Measurements from ENCODE around the gene DNMT3A. TPM values are rescaled to one million over a fixed set of nuclear protein-coding genes. Genes with fewer than 3 reads are reported as not detected.

Gene DNMT3A
- total and polyA plus RNA-seq, 2 donors from 2014 or later: 6.5 to 31.4 TPM

DNA sequence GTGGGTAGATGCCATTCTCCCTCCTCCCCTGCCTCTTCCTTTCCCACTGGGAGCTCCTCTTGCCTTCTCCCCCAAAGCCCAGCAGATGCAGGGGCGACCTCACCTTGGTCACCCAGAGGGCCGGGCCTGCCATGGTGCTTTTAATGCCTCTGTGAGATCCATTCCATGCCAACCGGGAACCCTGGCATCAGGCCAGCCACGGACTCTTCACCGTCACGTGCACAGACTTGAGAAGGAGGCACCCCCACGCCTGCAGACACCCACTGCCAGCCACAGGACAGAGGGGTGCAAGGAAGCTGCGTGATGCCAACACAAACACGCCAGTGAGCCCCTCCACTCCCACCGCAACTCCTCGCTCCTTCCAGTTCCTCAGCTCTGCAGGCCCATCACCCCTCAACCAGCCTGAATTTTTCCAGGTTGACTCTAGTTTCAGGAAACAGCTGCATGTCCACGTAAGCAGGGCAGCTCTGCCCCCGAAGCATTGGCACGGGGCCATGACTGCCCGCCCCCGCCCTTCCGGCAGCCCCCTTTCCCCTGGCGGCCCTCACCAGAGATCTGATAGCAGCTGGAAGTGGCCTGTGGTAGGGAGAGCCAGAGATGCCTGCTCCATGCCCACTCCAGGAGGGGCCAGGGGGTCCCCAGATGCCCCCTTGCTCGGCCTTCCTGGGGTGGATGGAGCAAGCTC, 50.8 kb downstream of the DNMT3A start:
- FAIRE-seq: no peak
- TF ChIP-seq, protein P1, sequence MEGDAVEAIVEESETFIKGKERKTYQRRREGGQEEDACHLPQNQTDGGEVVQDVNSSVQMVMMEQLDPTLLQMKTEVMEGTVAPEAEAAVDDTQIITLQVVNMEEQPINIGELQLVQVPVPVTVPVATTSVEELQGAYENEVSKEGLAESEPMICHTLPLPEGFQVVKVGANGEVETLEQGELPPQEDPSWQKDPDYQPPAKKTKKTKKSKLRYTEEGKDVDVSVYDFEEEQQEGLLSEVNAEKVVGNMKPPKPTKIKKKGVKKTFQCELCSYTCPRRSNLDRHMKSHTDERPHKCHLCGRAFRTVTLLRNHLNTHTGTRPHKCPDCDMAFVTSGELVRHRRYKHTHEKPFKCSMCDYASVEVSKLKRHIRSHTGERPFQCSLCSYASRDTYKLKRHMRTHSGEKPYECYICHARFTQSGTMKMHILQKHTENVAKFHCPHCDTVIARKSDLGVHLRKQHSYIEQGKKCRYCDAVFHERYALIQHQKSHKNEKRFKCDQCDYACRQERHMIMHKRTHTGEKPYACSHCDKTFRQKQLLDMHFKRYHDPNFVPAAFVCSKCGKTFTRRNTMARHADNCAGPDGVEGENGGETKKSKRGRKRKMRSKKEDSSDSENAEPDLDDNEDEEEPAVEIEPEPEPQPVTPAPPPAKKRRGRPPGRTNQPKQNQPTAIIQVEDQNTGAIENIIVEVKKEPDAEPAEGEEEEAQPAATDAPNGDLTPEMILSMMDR (IDR thresholded peaks at IDR 0.05; ENCODE audit: borderline replicate concordance, extremely low read depth, insufficient read depth): no peak
- Histone ChIP-seq H3K27me3 (ENCODE audit: control insufficient read depth, insufficient read depth, low read length) (no peaks in the 10 kb centered on the region), H3K4me3 (ENCODE audit: low read length in 3 of 3) (no peak overlapping the region), H3K27ac (ENCODE audit: low read depth in 2 of 2, low read length in 2 of 2) (peak overlapping the region; percentile 10 to 51), H3K4me1 (ENCODE audit: control insufficient read depth in 2 of 3, insufficient read depth in 2 of 3, low read depth in 1 of 3, low read length in 3 of 3) (peaks cover 0 to 37% (median 11%) of the 10 kb centered on the region in 3 donors), H3K9me3 (ENCODE audit: control insufficient read depth in 2 of 3, insufficient read depth in 1 of 3, low read length in 3 of 3) (no peaks in the 10 kb centered on the region), H3K36me3 (ENCODE audit: control insufficient read depth in 2 of 3, insufficient read depth in 3 of 3, low read length in 3 of 3) (peaks cover 0 to 4% (median 0%) of the 10 kb centered on the region in 3 donors), H3K9ac (ENCODE audit: low read length in 3 of 3) (peak overlapping the region in 1 of 3 donors; percentile 26)
- DNase-seq: peak in 3 of 5 donors; percentile 62 to 84 (median 84)
- intact Hi-C loops (cut with DNase I): no loop called here

DNA sequence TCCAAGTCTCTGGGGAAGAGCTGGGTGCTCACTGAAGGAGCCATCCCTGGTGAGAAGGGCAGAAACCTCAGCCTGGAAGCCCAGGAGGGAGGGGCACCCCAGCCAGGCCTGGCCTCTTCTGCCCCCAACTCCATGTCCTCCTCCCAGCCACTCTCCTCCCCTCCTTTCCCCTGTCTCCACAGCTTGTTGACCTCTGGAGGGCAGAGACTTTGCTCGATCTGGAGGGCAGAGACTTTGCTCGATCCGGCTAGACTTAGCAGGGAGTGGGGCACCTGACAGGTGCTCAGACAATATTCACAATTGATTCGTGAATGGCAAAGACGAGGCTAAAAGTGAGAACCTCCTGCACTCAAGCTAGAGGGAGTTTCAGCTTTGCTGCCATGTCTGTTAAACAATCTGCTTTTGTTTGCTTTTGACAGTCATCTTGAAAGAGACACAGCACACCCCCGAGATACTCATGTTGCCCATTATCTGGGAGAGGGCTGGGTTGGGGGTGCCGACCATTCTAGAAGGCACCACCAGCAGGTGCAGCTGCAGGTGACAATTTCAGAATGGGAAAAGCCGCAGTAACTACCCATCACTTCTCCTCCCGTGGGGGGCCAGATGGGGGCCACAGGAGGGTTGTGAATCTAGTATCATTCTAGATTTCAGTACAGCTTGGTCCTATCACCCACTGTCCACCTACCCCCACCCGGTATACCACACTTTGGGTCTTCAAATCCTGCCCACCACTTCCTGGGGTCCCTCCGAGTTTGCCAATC, 54.8 kb downstream of the DNMT3A start:
- Histone ChIP-seq H3K9me3 (ENCODE audit: control insufficient read depth in 2 of 3, insufficient read depth in 1 of 3, low read length in 3 of 3) (no peaks in the 10 kb centered on the region), H3K9ac (ENCODE audit: low read length in 3 of 3) (no peak overlapping the region), H3K36me3 (ENCODE audit: control insufficient read depth in 2 of 3, insufficient read depth in 3 of 3, low read length in 3 of 3) (peaks cover 0 to 4% (median under 1%) of the 10 kb centered on the region in 3 donors), H3K4me1 (ENCODE audit: control insufficient read depth in 2 of 3, insufficient read depth in 2 of 3, low read depth in 1 of 3, low read length in 3 of 3) (peaks cover 0 to 23% (median 0%) of the 10 kb centered on the region in 3 donors), H3K27ac (ENCODE audit: low read depth in 2 of 2, low read length in 2 of 2) (no peak overlapping the region), H3K27me3 (ENCODE audit: control insufficient read depth, insufficient read depth, low read length) (no peaks in the 10 kb centered on the region), H3K4me3 (ENCODE audit: low read length in 3 of 3) (no peak overlapping the region)
- TF ChIP-seq, protein P1 (IDR thresholded peaks at IDR 0.05; ENCODE audit: borderline replicate concordance, extremely low read depth, insufficient read depth): no peak
- intact Hi-C loops (cut with DNase I): no loop called here
- DNase-seq (no peak), FAIRE-seq (no peak)

DNA sequence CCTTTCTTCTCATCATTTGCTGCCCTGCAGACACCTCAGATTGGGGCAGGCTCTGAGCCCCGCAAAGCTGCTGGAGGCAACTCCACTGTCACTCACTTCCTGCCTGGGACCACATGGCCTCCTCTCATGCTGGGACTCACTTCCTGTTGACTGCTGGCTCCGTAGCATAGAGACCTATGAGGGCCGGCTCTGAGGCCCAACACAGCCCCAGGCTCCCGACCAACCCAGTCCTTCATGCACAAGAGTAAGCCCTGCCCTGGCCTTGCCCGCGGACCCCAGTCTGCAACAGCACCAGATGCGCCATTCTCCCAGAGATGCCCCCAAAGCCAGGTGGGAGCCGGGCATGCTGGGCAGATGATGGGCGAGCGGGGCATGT, 55.7 kb downstream of the DNMT3A start:
- H3K27me3 ChIP-seq (ENCODE audit: control insufficient read depth, insufficient read depth, low read length): no peaks in the 10 kb centered on the region
- TF ChIP-seq, protein P1 (IDR thresholded peaks at IDR 0.05; ENCODE audit: borderline replicate concordance, extremely low read depth, insufficient read depth): no peak
- peaks cover 0 to 7% (median 5%) of the 10 kb centered on the region in 3 donors for H3K36me3 ChIP-seq (ENCODE audit: control insufficient read depth in 2 of 3, insufficient read depth in 3 of 3, low read length in 3 of 3)
- peaks cover 0 to 19% (median 0%) of the 10 kb centered on the region in 3 donors for H3K4me1 ChIP-seq (ENCODE audit: control insufficient read depth in 2 of 3, insufficient read depth in 2 of 3, low read depth in 1 of 3, low read length in 3 of 3)
- H3K9me3 ChIP-seq (ENCODE audit: control insufficient read depth in 2 of 3, insufficient read depth in 1 of 3, low read length in 3 of 3): no peaks in the 10 kb centered on the region
- DNase-seq (peak in 2 of 5 donors; percentile 37 to 84), FAIRE-seq (no peak)
- peak overlapping the region in 1 of 2 donors; percentile 61 for H3K27ac ChIP-seq (ENCODE audit: low read depth in 2 of 2, low read length in 2 of 2)
- no peak overlapping the region for H3K9ac ChIP-seq (ENCODE audit: low read length in 3 of 3)
- no peak overlapping the region for H3K4me3 ChIP-seq (ENCODE audit: low read length in 3 of 3)
- intact Hi-C loops (cut with DNase I): no loop called here
